Effector memory CD8-positive, alpha-beta T cell (primary cell): ENCODE results near the gene ATP2B2.

Experiments used
- ATAC-seq: fragments of 150-1000 bp; cut with Tn5 transposase; replicated peaks from 2 replicates; pipeline ENCODE4 v1.10.0; 2021; ENCODE audit warnings: mild to moderate bottlenecking, moderate library complexity
- DNase-seq, 3 experiments: peaks; one replicate each; pipeline ENCODE4 v3.0.0; 2021
- H3K27ac Mint-ChIP-seq, 2 donors: one replicate each; pipeline ENCODE4 v1.8.0; 2022; ENCODE audit warnings: mild to moderate bottlenecking in 2 of 2, mixed read lengths in 2 of 2, moderate library complexity in 2 of 2
- H3K27me3 Mint-ChIP-seq, 2 donors: one replicate each; pipeline ENCODE4 v1.8.0; 2022; ENCODE audit warnings: mixed read lengths in 2 of 2
- H3K36me3 Mint-ChIP-seq: one replicate; pipeline ENCODE4 v1.8.0; 2022; ENCODE audit warnings: mild to moderate bottlenecking, moderate library complexity, mixed read lengths; ENCODE audit not compliant: insufficient read depth
- H3K4me1 Mint-ChIP-seq, 2 donors: one replicate each; pipeline ENCODE4 v1.8.0; 2022; ENCODE audit warnings: low read depth in 2 of 2, mixed read lengths in 2 of 2
- H3K4me3 Mint-ChIP-seq, 2 donors: one replicate each; pipeline ENCODE4 v1.8.0; 2022; ENCODE audit warnings: mild to moderate bottlenecking in 2 of 2, mixed read lengths in 2 of 2, moderate library complexity in 2 of 2
- H3K9me3 Mint-ChIP-seq, 2 donors: one replicate each; pipeline ENCODE4 v1.8.0; 2022; ENCODE audit warnings: mixed read lengths in 2 of 2

Gene ATP2B2

GRCh38 chr3:10379161-10379560 lies 126.2 kb downstream of the ATP2B2 start:
- Mint-ChIP-seq H3K4me3 (no peak overlapping the region), H3K36me3 (no peaks in the 10 kb centered on the region), H3K9me3 (no peaks in the 10 kb centered on the region), H3K27me3 (peaks cover 14 to 52% of the 10 kb centered on the region in 2 donors), H3K4me1 (no peaks in the 10 kb centered on the region), H3K27ac (no peak overlapping the region)
- no peak for DNase-seq
- ATAC-seq: no peak

- Mint-ChIP-seq H3K36me3 (no peaks in the 10 kb centered on the region), H3K4me1 (no peaks in the 10 kb centered on the region), H3K4me3 (no peak overlapping the region), H3K9me3 (no peaks in the 10 kb centered on the region), H3K27me3 (peaks cover 12 to 48% of the 10 kb centered on the region in 2 donors), H3K27ac (no peak overlapping the region)
- ATAC-seq (no peak), DNase-seq (no peak)
These were observed 126.6 kb downstream of the ATP2B2 start for GRCh38 chr3:10378742-10379141.

- ATAC-seq (no peak), DNase-seq (no peak)
- peaks cover 7 to 44% of the 10 kb centered on the region in 2 donors for H3K27me3 Mint-ChIP-seq
- H3K4me3 Mint-ChIP-seq: no peak overlapping the region
- no peaks in the 10 kb centered on the region for H3K36me3 Mint-ChIP-seq
- H3K9me3 Mint-ChIP-seq: no peaks in the 10 kb centered on the region
- H3K4me1 Mint-ChIP-seq: no peaks in the 10 kb centered on the region
- H3K27ac Mint-ChIP-seq: no peak overlapping the region
These were observed 127.1 kb downstream of the ATP2B2 start for GRCh38 chr3:10378246-10378645.

- no peak overlapping the region for H3K4me3 Mint-ChIP-seq
- ATAC-seq (no peak), DNase-seq (no peak)
- no peaks in the 10 kb centered on the region for H3K4me1 Mint-ChIP-seq
- H3K9me3 Mint-ChIP-seq: no peaks in the 10 kb centered on the region
- no peak overlapping the region for H3K27ac Mint-ChIP-seq
- no peaks in the 10 kb centered on the region for H3K36me3 Mint-ChIP-seq
- H3K27me3 Mint-ChIP-seq: peaks cover 7 to 44% of the 10 kb centered on the region in 2 donors
These were observed 128.1 kb downstream of the ATP2B2 start for GRCh38 chr3:10377148-10377725.

GRCh38 chr3:10376353-10376752 lies 129.0 kb downstream of the ATP2B2 start:
- no peaks in the 10 kb centered on the region for H3K36me3 Mint-ChIP-seq
- H3K9me3 Mint-ChIP-seq: no peaks in the 10 kb centered on the region
- no peaks in the 10 kb centered on the region for H3K4me1 Mint-ChIP-seq
- no peak for DNase-seq
- H3K27me3 Mint-ChIP-seq: peaks cover 7 to 44% of the 10 kb centered on the region in 2 donors
- no peak overlapping the region for H3K27ac Mint-ChIP-seq
- no peak overlapping the region for H3K4me3 Mint-ChIP-seq
- no peak for ATAC-seq

GRCh38 chr3:10375296-10376053 lies 129.9 kb downstream of the ATP2B2 start:
- H3K27ac Mint-ChIP-seq: no peak overlapping the region
- H3K4me1 Mint-ChIP-seq: peaks cover 0 to 3% of the 10 kb centered on the region in 2 donors
- H3K27me3 Mint-ChIP-seq: peaks cover 10 to 50% of the 10 kb centered on the region in 2 donors
- H3K4me3 Mint-ChIP-seq: no peak overlapping the region
- DNase-seq (no peak), ATAC-seq (no peak)
- no peaks in the 10 kb centered on the region for H3K9me3 Mint-ChIP-seq
- no peaks in the 10 kb centered on the region for H3K36me3 Mint-ChIP-seq

GRCh38 chr3:10374311-10374710 lies 131.1 kb downstream of the ATP2B2 start:
- Mint-ChIP-seq H3K4me1 (peaks cover 0 to 4% of the 10 kb centered on the region in 2 donors), H3K27me3 (peaks cover 12 to 53% of the 10 kb centered on the region in 2 donors), H3K9me3 (no peaks in the 10 kb centered on the region), H3K27ac (no peak overlapping the region), H3K4me3 (no peak overlapping the region), H3K36me3 (no peaks in the 10 kb centered on the region)
- DNase-seq: no peak
- ATAC-seq: no peak

GRCh38 chr3:10373686-10374261 lies 131.6 kb downstream of the ATP2B2 start:
- no peak overlapping the region for H3K4me3 Mint-ChIP-seq

GRCh38 chr3:10371789-10372188 lies 133.6 kb downstream of the ATP2B2 start:
- no peak for ATAC-seq
- DNase-seq: no peak
- Mint-ChIP-seq H3K36me3 (no peaks in the 10 kb centered on the region), H3K4me3 (no peak overlapping the region), H3K4me1 (peaks cover 0 to 7% of the 10 kb centered on the region in 2 donors), H3K27me3 (peaks cover 12 to 28% of the 10 kb centered on the region in 2 donors), H3K9me3 (no peaks in the 10 kb centered on the region), H3K27ac (no peak overlapping the region)

More at GRCh38 chr3:10373686-10374261, 131.6 kb downstream of the ATP2B2 start:
- H3K9me3 Mint-ChIP-seq: no peaks in the 10 kb centered on the region
- H3K36me3 Mint-ChIP-seq: no peaks in the 10 kb centered on the region
- H3K27ac Mint-ChIP-seq: no peak overlapping the region
- no peak for ATAC-seq
- H3K4me1 Mint-ChIP-seq: peaks cover 0 to 4% of the 10 kb centered on the region in 2 donors
- DNase-seq: no peak
- H3K27me3 Mint-ChIP-seq: peaks cover 12 to 47% of the 10 kb centered on the region in 2 donors

GRCh38 chr3:10371167-10371566 lies 134.2 kb downstream of the ATP2B2 start:
- Mint-ChIP-seq H3K4me3 (no peak overlapping the region), H3K27me3 (peaks cover 9 to 21% of the 10 kb centered on the region in 2 donors), H3K9me3 (no peaks in the 10 kb centered on the region), H3K4me1 (peaks cover 0 to 7% of the 10 kb centered on the region in 2 donors), H3K27ac (no peak overlapping the region), H3K36me3 (no peaks in the 10 kb centered on the region)
- DNase-seq (no peak), ATAC-seq (no peak)

GRCh38 chr3:10370429-10370828 lies 135.0 kb downstream of the ATP2B2 start:
- ATAC-seq (peak; percentile 33), DNase-seq (no peak)

GRCh38 chr3:10368512-10368911 lies 136.9 kb downstream of the ATP2B2 start:
- no peak for DNase-seq
- no peak overlapping the region for H3K27ac Mint-ChIP-seq
- H3K4me1 Mint-ChIP-seq: peaks cover 0 to 7% of the 10 kb centered on the region in 2 donors
- H3K36me3 Mint-ChIP-seq: no peaks in the 10 kb centered on the region
- peaks cover 5 to 15% of the 10 kb centered on the region in 2 donors for H3K27me3 Mint-ChIP-seq
- no peak overlapping the region for H3K4me3 Mint-ChIP-seq
- H3K9me3 Mint-ChIP-seq: no peaks in the 10 kb centered on the region
- ATAC-seq: no peak

More at GRCh38 chr3:10370429-10370828, 135.0 kb downstream of the ATP2B2 start:
- no peaks in the 10 kb centered on the region for H3K9me3 Mint-ChIP-seq
- H3K27me3 Mint-ChIP-seq: peaks cover 5 to 15% of the 10 kb centered on the region in 2 donors
- no peaks in the 10 kb centered on the region for H3K36me3 Mint-ChIP-seq
- H3K4me1 Mint-ChIP-seq: peaks cover 0 to 7% of the 10 kb centered on the region in 2 donors
- peak overlapping the region in 1 of 2 donors; percentile 75 for H3K27ac Mint-ChIP-seq
- H3K4me3 Mint-ChIP-seq: no peak overlapping the region

GRCh38 chr3:10367506-10367905 lies 137.9 kb downstream of the ATP2B2 start:
- no peaks in the 10 kb centered on the region for H3K36me3 Mint-ChIP-seq
- H3K4me3 Mint-ChIP-seq: no peak overlapping the region
- no peaks in the 10 kb centered on the region for H3K9me3 Mint-ChIP-seq
- DNase-seq (no peak), ATAC-seq (no peak)
- no peak overlapping the region for H3K27ac Mint-ChIP-seq
- peaks cover 0 to 7% of the 10 kb centered on the region in 2 donors for H3K4me1 Mint-ChIP-seq
- H3K27me3 Mint-ChIP-seq: peaks cover 5 to 15% of the 10 kb centered on the region in 2 donors
